ENCODE measurements around the gene KRTAP9-4.

The KRTAP9-4 gene

DNA sequence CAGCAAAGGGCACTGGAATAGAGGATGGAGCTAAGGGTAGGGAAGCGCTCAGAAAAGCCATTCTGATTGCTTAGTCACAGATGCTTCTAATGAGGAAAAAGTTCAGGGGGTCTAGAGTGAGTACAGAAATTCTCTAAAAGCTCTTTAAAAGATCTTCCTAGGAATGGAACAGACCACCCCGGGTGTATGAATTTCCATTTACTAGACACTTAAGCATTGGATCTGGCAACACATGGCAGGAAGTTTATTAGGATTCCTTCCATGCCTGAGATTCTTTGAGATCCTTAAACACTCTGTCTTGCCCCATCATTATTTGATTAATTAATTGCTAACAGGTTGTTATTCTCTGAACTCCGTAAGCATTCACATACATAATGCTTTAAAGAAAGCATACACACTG is 34.6 kb downstream of the KRTAP9-4 start:
- POLR2A ChIA-PET: no interaction called here
- TF ChIP-seq ZNF133 (tag by site-specific recombination; IDR thresholded peaks at IDR 0.05) (no peak), ZNF585B (tag by site-specific recombination; IDR thresholded peaks at IDR 0.05) (no peak), ZBTB7A (tag by site-specific recombination; IDR thresholded peaks at IDR 0.05; ENCODE audit: low read depth) (no peak), GLI4 (tag by site-specific recombination; IDR thresholded peaks at IDR 0.05) (no peak), ZNF24 (tag by site-specific recombination; IDR thresholded peaks at IDR 0.05) (no peak), ZEB2 (tag by site-specific recombination; IDR thresholded peaks at IDR 0.05) (no peak), EGR2 (tag by site-specific recombination; IDR thresholded peaks at IDR 0.05; ENCODE audit: low read depth) (no peak), HOXC10 (CRISPR knock-in tag; IDR thresholded peaks at IDR 0.05) (no peak), IKZF3 (tag by site-specific recombination; IDR thresholded peaks at IDR 0.05) (no peak)
- TF ChIP-seq, protein P1, sequence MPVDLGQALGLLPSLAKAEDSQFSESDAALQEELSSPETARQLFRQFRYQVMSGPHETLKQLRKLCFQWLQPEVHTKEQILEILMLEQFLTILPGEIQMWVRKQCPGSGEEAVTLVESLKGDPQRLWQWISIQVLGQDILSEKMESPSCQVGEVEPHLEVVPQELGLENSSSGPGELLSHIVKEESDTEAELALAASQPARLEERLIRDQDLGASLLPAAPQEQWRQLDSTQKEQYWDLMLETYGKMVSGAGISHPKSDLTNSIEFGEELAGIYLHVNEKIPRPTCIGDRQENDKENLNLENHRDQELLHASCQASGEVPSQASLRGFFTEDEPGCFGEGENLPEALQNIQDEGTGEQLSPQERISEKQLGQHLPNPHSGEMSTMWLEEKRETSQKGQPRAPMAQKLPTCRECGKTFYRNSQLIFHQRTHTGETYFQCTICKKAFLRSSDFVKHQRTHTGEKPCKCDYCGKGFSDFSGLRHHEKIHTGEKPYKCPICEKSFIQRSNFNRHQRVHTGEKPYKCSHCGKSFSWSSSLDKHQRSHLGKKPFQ (tag by site-specific recombination; IDR thresholded peaks at IDR 0.05): no peak
- TF ChIP-seq, protein P2, sequence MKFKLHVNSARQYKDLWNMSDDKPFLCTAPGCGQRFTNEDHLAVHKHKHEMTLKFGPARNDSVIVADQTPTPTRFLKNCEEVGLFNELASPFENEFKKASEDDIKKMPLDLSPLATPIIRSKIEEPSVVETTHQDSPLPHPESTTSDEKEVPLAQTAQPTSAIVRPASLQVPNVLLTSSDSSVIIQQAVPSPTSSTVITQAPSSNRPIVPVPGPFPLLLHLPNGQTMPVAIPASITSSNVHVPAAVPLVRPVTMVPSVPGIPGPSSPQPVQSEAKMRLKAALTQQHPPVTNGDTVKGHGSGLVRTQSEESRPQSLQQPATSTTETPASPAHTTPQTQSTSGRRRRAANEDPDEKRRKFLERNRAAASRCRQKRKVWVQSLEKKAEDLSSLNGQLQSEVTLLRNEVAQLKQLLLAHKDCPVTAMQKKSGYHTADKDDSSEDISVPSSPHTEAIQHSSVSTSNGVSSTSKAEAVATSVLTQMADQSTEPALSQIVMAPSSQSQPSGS (tag by site-specific recombination; IDR thresholded peaks at IDR 0.05; ENCODE audit: low read depth): no peak
- TF ChIP-seq, protein P3, sequence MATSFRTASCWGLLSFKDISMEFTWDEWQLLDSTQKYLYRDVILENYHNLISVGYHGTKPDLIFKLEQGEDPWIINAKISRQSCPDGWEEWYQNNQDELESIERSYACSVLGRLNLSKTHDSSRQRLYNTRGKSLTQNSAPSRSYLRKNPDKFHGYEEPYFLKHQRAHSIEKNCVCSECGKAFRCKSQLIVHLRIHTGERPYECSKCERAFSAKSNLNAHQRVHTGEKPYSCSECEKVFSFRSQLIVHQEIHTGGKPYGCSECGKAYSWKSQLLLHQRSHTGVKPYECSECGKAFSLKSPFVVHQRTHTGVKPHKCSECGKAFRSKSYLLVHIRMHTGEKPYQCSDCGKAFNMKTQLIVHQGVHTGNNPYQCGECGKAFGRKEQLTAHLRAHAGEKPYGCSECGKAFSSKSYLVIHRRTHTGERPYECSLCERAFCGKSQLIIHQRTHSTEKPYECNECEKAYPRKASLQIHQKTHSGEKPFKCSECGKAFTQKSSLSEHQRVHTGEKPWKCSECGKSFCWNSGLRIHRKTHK (tag by site-specific recombination; IDR thresholded peaks at IDR 0.05): no peak
- Histone ChIP-seq H3K4me3 (ENCODE audit: low read depth, low read length) (no peak overlapping the region), H3K36me3 (ENCODE audit: control insufficient read depth in 2 of 2, insufficient read depth in 1 of 2, low read length in 2 of 2) (no peaks in the 10 kb centered on the region), H3K27ac (ENCODE audit: extremely low read depth, low read depth, low read length) (no peak overlapping the region), H3K4me1 (ENCODE audit: control insufficient read depth, insufficient read depth, low read length) (no peaks in the 10 kb centered on the region), H3K9me3 (ENCODE audit: control insufficient read depth, insufficient read depth, low read depth, low read length) (no peaks in the 10 kb centered on the region)
- CTCF ChIA-PET: interaction anchor here (0.6 to 2.0 kb wide), 2 partner anchors 38 to 425 kb away, joined by 3 to 5 read pairs; no protein-coding TSS in a partner anchor

DNA sequence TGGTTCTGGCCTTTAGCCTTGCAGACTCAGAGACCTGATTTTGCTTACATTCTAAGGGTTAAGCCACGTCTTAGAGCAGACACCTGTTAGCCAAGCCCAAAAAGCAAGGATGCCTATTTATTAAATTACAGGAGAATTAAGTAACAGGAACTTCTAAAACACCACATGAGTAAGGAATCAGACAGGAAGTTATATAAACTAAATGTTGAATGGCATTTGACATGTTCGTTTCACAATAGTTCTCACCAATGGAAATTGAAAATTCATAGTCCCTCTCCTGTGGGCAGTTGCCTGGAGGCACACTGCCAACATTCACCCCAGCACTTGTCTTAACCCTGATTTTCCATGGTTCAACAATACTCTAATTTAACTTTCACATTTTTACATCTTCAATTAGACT is 35.1 kb downstream of the KRTAP9-4 start:
- Histone ChIP-seq H3K27ac (ENCODE audit: extremely low read depth, low read depth, low read length) (no peak overlapping the region), H3K4me3 (ENCODE audit: low read depth, low read length) (no peak overlapping the region), H3K9me3 (ENCODE audit: control insufficient read depth, insufficient read depth, low read depth, low read length) (no peaks in the 10 kb centered on the region), H3K4me1 (ENCODE audit: control insufficient read depth, insufficient read depth, low read length) (no peaks in the 10 kb centered on the region), H3K36me3 (ENCODE audit: control insufficient read depth in 2 of 2, insufficient read depth in 1 of 2, low read length in 2 of 2) (no peaks in the 10 kb centered on the region)
- ChIA-PET CTCF (interaction anchor here (2.0 kb wide), 1 partner anchor 37 kb away, joined by 5 read pairs; no protein-coding TSS in a partner anchor), POLR2A (no interaction called here)
- TF ChIP-seq SP7 (tag by site-specific recombination; IDR thresholded peaks at IDR 0.05) (no peak), MZF1 (tag by site-specific recombination; IDR thresholded peaks at IDR 0.05; ENCODE audit: borderline replicate concordance) (no peak), ZNF585B (tag by site-specific recombination; IDR thresholded peaks at IDR 0.05) (no peak), ZNF350 (tag by site-specific recombination; IDR thresholded peaks at IDR 0.05) (no peak)
- TF ChIP-seq, protein P2 (tag by site-specific recombination; IDR thresholded peaks at IDR 0.05; ENCODE audit: low read depth): no peak

DNA sequence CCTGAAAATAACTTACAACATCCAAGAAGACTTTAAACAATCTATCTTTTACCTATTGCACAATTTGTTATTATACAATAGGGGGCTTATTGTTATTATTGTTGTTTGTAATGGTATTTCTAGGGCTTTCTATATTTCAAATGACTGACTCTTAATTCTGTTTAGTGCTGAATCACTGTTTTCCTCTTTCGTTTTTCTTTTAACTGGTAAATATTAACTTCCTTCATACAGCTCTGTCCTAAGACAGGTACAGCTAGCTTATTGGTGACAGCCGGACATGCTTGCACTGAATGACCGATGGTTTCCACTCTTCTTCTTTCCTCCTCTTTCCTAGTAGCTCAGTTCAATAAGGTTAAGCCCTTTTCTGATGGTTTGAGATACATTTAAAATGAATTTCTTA is 37.6 kb downstream of the KRTAP9-4 start:
- Histone ChIP-seq H3K27ac (ENCODE audit: extremely low read depth, low read depth, low read length) (no peak overlapping the region), H3K4me1 (ENCODE audit: control insufficient read depth, insufficient read depth, low read length) (no peaks in the 10 kb centered on the region), H3K9me3 (ENCODE audit: control insufficient read depth, insufficient read depth, low read depth, low read length) (no peaks in the 10 kb centered on the region), H3K4me3 (ENCODE audit: low read depth, low read length) (no peak overlapping the region), H3K36me3 (ENCODE audit: control insufficient read depth in 2 of 2, insufficient read depth in 1 of 2, low read length in 2 of 2) (no peaks in the 10 kb centered on the region)
- ChIA-PET CTCF (interaction anchor here (1.4 to 2.3 kb wide), 3 partner anchors 36 to 379 kb away, joined by 5 to 8 read pairs (median 5); no protein-coding TSS in a partner anchor), POLR2A (no interaction called here)
- TF ChIP-seq, protein P4, sequence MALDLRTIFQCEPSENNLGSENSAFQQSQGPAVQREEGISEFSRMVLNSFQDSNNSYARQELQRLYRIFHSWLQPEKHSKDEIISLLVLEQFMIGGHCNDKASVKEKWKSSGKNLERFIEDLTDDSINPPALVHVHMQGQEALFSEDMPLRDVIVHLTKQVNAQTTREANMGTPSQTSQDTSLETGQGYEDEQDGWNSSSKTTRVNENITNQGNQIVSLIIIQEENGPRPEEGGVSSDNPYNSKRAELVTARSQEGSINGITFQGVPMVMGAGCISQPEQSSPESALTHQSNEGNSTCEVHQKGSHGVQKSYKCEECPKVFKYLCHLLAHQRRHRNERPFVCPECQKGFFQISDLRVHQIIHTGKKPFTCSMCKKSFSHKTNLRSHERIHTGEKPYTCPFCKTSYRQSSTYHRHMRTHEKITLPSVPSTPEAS (tag by site-specific recombination; IDR thresholded peaks at IDR 0.05): no peak
- TF ChIP-seq ZNF132 (tag by site-specific recombination; IDR thresholded peaks at IDR 0.05; ENCODE audit: borderline replicate concordance) (no peak), ZNF404 (tag by site-specific recombination; IDR thresholded peaks at IDR 0.05) (no peak), ZNF398 (tag by site-specific recombination; IDR thresholded peaks at IDR 0.05) (no peak), ZNF274 (IDR thresholded peaks at IDR 0.05; ENCODE audit: low read length) (no peak), ZNF274 (tag by site-specific recombination; IDR thresholded peaks at IDR 0.05; ENCODE audit: borderline replicate concordance) (no peak), ZEB2 (tag by site-specific recombination; IDR thresholded peaks at IDR 0.05) (no peak), ZNF777 (tag by site-specific recombination; IDR thresholded peaks at IDR 0.05; ENCODE audit: borderline replicate concordance) (no peak), ZNF155 (tag by site-specific recombination; IDR thresholded peaks at IDR 0.05) (no peak), GLI4 (tag by site-specific recombination; IDR thresholded peaks at IDR 0.05) (no peak)
